HG02588 (cell line): ENCODE measurements around the gene SYT11.
A peak's percentile ranks its signal among the peaks of the same experiment; 100 is the strongest.

Experiments
- ATAC-seq: cut with Tn5 transposase; IDR thresholded peaks from one replicate; pipeline ENCODE4 v1.9.1; 2021; ENCODE audit warnings: mild to moderate bottlenecking, moderate library complexity; ENCODE audit not compliant: unreplicated experiment

SYT11 gene

GRCh38 chr1:155934097-155934935 is 74.9 kb downstream of the SYT11 start, which contains the start of gene KHDC4:
Gene KHDC4, minus strand, starts transcription at chr1:155934413. Its CDS starts 40 bp downstream, at chr1:155934373.
- peak; percentile 84 for ATAC-seq
